Measurements from ENCODE around the gene DOK5. TPM values are rescaled to one million over a fixed set of nuclear protein-coding genes. Genes with fewer than 3 reads are reported as not detected.

Gene DOK5
- total RNA-seq, 1 donor from 2014 or later = 14.3 TPM

DNA sequence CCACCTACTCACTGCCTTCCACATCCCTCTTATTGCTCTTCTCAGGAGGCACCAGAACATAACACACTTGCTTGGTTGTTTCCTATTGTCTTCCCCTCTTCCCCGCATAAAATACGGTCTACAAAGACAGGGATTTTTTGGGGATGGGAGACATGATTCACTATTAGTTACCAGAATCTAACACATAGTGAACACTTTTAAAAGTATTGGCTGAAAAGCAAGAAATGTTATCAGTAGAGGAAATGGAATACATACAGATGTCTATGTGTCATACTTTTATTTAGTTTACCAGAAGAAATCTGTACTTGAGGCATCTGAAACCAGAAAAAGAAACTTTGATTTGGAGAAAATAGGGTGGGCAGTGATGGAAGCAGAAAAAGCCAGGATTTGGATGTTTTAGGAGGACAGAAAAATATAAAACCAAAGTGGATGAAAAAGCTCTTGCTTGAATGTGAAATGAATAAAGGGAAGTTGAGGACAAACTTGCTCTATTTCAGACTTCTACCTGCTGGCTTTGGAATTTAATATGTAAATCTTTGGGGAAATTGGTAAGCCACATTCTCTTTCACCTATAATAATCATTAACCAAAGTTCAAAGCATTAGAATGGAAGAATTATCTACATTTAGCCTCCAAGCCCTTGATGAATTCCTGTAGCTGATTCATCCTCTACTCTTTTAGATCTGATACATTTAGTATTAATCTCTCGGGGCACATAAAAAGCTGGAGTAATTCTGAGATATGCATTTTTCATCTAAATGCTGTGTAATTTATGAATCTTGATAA lies 82.6 kb downstream of the DOK5 start:
- Histone ChIP-seq H3K4me1 (no peaks in the 10 kb centered on the region), H3K36me3 (no peaks in the 10 kb centered on the region), H3K27me3 (ENCODE audit: low read depth) (no peaks in the 10 kb centered on the region), H3K9me3 (replicated peaks) (no peaks in the 10 kb centered on the region), H3K27ac (replicated peaks) (no peak overlapping the region), H3K4me3 (no peak overlapping the region)
- TF ChIP-seq, protein P1, sequence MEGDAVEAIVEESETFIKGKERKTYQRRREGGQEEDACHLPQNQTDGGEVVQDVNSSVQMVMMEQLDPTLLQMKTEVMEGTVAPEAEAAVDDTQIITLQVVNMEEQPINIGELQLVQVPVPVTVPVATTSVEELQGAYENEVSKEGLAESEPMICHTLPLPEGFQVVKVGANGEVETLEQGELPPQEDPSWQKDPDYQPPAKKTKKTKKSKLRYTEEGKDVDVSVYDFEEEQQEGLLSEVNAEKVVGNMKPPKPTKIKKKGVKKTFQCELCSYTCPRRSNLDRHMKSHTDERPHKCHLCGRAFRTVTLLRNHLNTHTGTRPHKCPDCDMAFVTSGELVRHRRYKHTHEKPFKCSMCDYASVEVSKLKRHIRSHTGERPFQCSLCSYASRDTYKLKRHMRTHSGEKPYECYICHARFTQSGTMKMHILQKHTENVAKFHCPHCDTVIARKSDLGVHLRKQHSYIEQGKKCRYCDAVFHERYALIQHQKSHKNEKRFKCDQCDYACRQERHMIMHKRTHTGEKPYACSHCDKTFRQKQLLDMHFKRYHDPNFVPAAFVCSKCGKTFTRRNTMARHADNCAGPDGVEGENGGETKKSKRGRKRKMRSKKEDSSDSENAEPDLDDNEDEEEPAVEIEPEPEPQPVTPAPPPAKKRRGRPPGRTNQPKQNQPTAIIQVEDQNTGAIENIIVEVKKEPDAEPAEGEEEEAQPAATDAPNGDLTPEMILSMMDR (IDR thresholded peaks at IDR 0.05; ENCODE audit: borderline replicate concordance) = no peak
- intact Hi-C loops (cut with micrococcal nuclease) = no loop called here
- no peak for DNase-seq

DNA sequence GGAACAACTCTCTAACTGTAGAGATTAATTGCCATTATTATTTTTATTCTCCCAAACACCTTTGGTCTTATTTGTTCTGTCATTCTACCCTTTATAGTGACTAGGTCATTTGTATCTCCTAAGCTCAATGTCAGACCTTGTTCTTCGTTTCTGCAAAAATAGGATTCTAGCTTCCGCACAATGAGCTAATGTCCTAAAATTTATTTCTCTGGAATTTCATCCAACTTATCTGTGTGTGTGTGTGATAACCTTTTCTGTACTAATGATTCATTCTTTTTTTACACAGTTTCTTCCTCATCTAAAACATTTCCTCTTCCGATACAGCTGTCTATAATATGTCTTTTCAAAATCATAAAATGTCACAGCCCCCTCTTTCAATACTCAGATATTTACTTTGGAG lies 84.5 kb downstream of the DOK5 start:
- H3K27me3 ChIP-seq (ENCODE audit: low read depth) = no peaks in the 10 kb centered on the region
- intact Hi-C loops (cut with micrococcal nuclease) = no loop called here
- DNase-seq = no peak
- TF ChIP-seq, protein P1 (IDR thresholded peaks at IDR 0.05; ENCODE audit: borderline replicate concordance) = no peak
- no peaks in the 10 kb centered on the region for H3K36me3 ChIP-seq
- H3K27ac ChIP-seq (replicated peaks) = no peak overlapping the region
- no peaks in the 10 kb centered on the region for H3K9me3 ChIP-seq (replicated peaks)
- H3K4me3 ChIP-seq = no peak overlapping the region
- H3K4me1 ChIP-seq = no peaks in the 10 kb centered on the region

DNA sequence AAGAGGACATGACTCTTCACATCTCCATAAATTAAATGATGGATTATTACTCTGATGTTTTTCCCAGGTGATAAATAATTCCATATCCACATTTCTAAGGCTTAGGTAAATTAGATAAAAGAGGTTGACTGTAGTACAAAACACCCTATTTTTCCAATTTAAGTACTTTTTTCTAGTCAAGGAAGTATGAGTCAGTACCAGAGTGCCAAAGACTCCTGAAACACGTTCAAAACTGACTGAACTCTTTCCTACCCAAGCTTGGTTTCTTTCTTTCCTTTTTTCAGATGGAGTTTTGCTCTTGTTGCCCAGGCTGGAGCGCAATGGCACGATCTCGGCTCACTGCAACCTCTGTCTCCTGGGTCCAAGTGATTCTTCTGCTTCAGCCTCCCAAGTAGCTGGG lies 85.0 kb downstream of the DOK5 start:
- Histone ChIP-seq H3K27ac (replicated peaks) (no peak overlapping the region), H3K4me3 (no peak overlapping the region), H3K9me3 (replicated peaks) (no peaks in the 10 kb centered on the region), H3K4me1 (no peaks in the 10 kb centered on the region), H3K27me3 (ENCODE audit: low read depth) (no peaks in the 10 kb centered on the region), H3K36me3 (no peaks in the 10 kb centered on the region)
- TF ChIP-seq, protein P1 (IDR thresholded peaks at IDR 0.05; ENCODE audit: borderline replicate concordance) = no peak
- no peak for DNase-seq
- intact Hi-C loops (cut with micrococcal nuclease) = no loop called here

DNA sequence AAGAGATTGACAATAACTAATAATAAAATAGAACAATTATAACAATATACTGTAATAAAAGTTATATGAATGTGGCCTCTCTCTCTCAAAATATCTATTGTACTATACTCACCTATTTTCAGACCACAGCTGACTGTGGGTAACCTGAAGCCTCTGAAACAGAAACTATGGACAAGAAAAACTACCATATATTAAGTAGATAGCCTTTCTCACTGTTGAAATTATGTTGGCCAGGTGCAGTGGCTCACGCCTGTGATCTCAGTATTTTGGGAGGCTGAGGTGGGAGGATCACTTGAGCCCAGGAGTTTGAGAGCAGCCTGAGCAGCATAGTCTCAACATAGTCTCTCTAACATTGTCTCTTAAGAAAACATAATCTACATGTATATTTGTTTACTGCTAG lies 89.9 kb downstream of the DOK5 start:
- Histone ChIP-seq H3K4me1 (no peaks in the 10 kb centered on the region), H3K4me3 (no peak overlapping the region), H3K27me3 (ENCODE audit: low read depth) (no peaks in the 10 kb centered on the region), H3K9me3 (replicated peaks) (no peaks in the 10 kb centered on the region), H3K27ac (replicated peaks) (no peak overlapping the region), H3K36me3 (no peaks in the 10 kb centered on the region)
- DNase-seq = no peak
- intact Hi-C loops (cut with micrococcal nuclease) = no loop called here
- TF ChIP-seq, protein P1 (IDR thresholded peaks at IDR 0.05; ENCODE audit: borderline replicate concordance) = no peak

DNA sequence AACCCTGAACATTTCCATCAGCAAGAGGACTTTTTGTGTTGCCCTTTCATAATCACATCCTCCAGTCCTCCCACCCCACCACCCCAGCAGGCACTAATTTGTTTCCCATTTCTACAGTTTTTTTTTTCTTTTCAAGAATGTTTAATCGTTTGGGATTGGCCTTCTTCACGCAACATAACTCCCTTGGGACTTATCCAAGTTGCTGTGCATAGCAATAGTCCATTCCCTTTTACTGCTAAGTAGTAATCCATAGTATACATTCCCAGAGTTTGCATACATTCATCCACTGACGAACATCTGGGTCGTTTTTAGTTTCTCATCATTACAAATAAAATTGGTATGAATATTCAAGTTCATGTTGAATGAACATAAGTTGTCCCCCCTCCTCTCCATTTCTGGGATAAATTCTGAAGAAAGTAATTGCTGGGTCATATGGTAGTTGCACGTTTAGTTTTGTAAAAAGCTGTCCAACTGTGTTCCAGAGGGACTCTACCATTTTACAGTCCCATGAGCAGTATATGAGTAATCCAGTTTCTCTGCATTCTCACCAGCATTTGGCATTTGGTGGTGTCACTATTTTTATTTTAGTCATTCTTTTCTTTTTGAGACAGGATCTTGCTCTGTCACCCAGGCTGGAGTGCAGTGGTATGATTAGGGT lies 90.8 kb downstream of the DOK5 start:
- no peak for DNase-seq
- no peaks in the 10 kb centered on the region for H3K9me3 ChIP-seq (replicated peaks)
- H3K4me3 ChIP-seq = no peak overlapping the region
- no peaks in the 10 kb centered on the region for H3K36me3 ChIP-seq
- intact Hi-C loops (cut with micrococcal nuclease) = no loop called here
- no peak overlapping the region for H3K27ac ChIP-seq (replicated peaks)
- TF ChIP-seq, protein P1 (IDR thresholded peaks at IDR 0.05; ENCODE audit: borderline replicate concordance) = no peak
- H3K4me1 ChIP-seq = no peaks in the 10 kb centered on the region
- no peaks in the 10 kb centered on the region for H3K27me3 ChIP-seq (ENCODE audit: low read depth)

Data from left ventricle myocardium inferior (tissue), 1 donor.